ENCODE data around the gene ARMC8.

ARMC8 gene

GRCh38 chr3:138197524-138197923 lies 10.4 kb downstream of the ARMC8 start:
- H3K36me3 ChIP-seq (ENCODE audit: control insufficient read depth, insufficient read depth, low read length): peaks cover 9% of the 10 kb centered on the region; the same call in 1 of the 2 replicates
- peaks cover 8% of the 10 kb centered on the region; the same call in 1 of the 2 replicates for H3K4me1 ChIP-seq (ENCODE audit: control insufficient read depth, insufficient read depth, low read length)
- no peak overlapping the region for H3K9ac ChIP-seq (ENCODE audit: low read depth, low read length)
- H3K4me3 ChIP-seq (ENCODE audit: low read depth, low read length): no peak overlapping the region
- H3K9me3 ChIP-seq (ENCODE audit: control insufficient read depth, insufficient read depth, low read length): no peaks in the 10 kb centered on the region
- no peaks in the 10 kb centered on the region for H3K27me3 ChIP-seq (ENCODE audit: control insufficient read depth, insufficient read depth, low read length)
- H3K27ac ChIP-seq (ENCODE audit: low read depth, low read length): no peak overlapping the region

GRCh38 chr3:138199851-138200250 lies 12.8 kb downstream of the ARMC8 start:
- H3K27ac ChIP-seq (ENCODE audit: low read depth, low read length): no peak overlapping the region
- H3K4me1 ChIP-seq (ENCODE audit: control insufficient read depth, insufficient read depth, low read length): peaks cover 18% of the 10 kb centered on the region
- no peaks in the 10 kb centered on the region for H3K9me3 ChIP-seq (ENCODE audit: control insufficient read depth, insufficient read depth, low read length)
- no peaks in the 10 kb centered on the region for H3K27me3 ChIP-seq (ENCODE audit: control insufficient read depth, insufficient read depth, low read length)
- peaks cover 7% of the 10 kb centered on the region; the same call in 1 of the 2 replicates for H3K36me3 ChIP-seq (ENCODE audit: control insufficient read depth, insufficient read depth, low read length)
- no peak overlapping the region for H3K9ac ChIP-seq (ENCODE audit: low read depth, low read length)
- no peak overlapping the region for H3K4me3 ChIP-seq (ENCODE audit: low read depth, low read length)

DNA sequence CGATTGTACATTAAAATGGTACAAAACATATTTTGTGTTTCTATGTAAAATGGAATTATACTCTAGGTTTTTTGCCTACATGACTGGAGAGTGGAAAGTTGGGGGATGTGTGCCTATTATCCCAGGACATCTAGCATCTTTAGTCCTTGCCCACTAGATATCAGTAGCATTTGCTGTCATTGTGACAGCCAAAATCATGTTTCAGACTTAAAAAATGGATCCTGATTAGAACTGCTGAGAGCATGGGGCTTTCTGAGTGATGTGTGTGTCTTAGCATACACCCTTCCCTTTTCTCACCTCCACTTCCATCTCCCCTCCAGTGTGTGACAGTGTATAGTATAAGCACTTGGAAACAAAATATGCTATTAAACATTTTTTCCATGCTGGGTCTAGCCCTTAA lies 13.3 kb downstream of the ARMC8 start:
- Histone ChIP-seq H3K36me3 (ENCODE audit: control insufficient read depth, insufficient read depth, low read length) (peaks cover 7% of the 10 kb centered on the region; the same call in 1 of the 2 replicates), H3K9ac (ENCODE audit: low read depth, low read length) (no peak overlapping the region), H3K27me3 (ENCODE audit: control insufficient read depth, insufficient read depth, low read length) (no peaks in the 10 kb centered on the region), H3K4me3 (ENCODE audit: low read depth, low read length) (no peak overlapping the region), H3K27ac (ENCODE audit: low read depth, low read length) (no peak overlapping the region), H3K9me3 (ENCODE audit: control insufficient read depth, insufficient read depth, low read length) (no peaks in the 10 kb centered on the region), H3K4me1 (ENCODE audit: control insufficient read depth, insufficient read depth, low read length) (peaks cover 18% of the 10 kb centered on the region)

- H3K27ac ChIP-seq (ENCODE audit: low read depth, low read length): no peak overlapping the region
- H3K27me3 ChIP-seq (ENCODE audit: control insufficient read depth, insufficient read depth, low read length): no peaks in the 10 kb centered on the region
- H3K4me3 ChIP-seq (ENCODE audit: low read depth, low read length): no peak overlapping the region
- H3K4me1 ChIP-seq (ENCODE audit: control insufficient read depth, insufficient read depth, low read length): peaks cover 22% of the 10 kb centered on the region
- no peaks in the 10 kb centered on the region for H3K9me3 ChIP-seq (ENCODE audit: control insufficient read depth, insufficient read depth, low read length)
- H3K9ac ChIP-seq (ENCODE audit: low read depth, low read length): no peak overlapping the region
- H3K36me3 ChIP-seq (ENCODE audit: control insufficient read depth, insufficient read depth, low read length): no peaks in the 10 kb centered on the region
These were observed 16.0 kb downstream of the ARMC8 start for GRCh38 chr3:138202945-138203701.

GRCh38 chr3:138203938-138204337 lies 16.8 kb downstream of the ARMC8 start:
- H3K9me3 ChIP-seq (ENCODE audit: control insufficient read depth, insufficient read depth, low read length): no peaks in the 10 kb centered on the region
- no peak overlapping the region for H3K9ac ChIP-seq (ENCODE audit: low read depth, low read length)
- H3K27ac ChIP-seq (ENCODE audit: low read depth, low read length): no peak overlapping the region
- no peaks in the 10 kb centered on the region for H3K27me3 ChIP-seq (ENCODE audit: control insufficient read depth, insufficient read depth, low read length)
- H3K36me3 ChIP-seq (ENCODE audit: control insufficient read depth, insufficient read depth, low read length): no peaks in the 10 kb centered on the region
- H3K4me1 ChIP-seq (ENCODE audit: control insufficient read depth, insufficient read depth, low read length): peaks cover 22% of the 10 kb centered on the region
- H3K4me3 ChIP-seq (ENCODE audit: low read depth, low read length): no peak overlapping the region

- H3K4me3 ChIP-seq (ENCODE audit: low read depth, low read length): no peak overlapping the region
- no peaks in the 10 kb centered on the region for H3K27me3 ChIP-seq (ENCODE audit: control insufficient read depth, insufficient read depth, low read length)
- no peaks in the 10 kb centered on the region for H3K36me3 ChIP-seq (ENCODE audit: control insufficient read depth, insufficient read depth, low read length)
- no peak overlapping the region for H3K27ac ChIP-seq (ENCODE audit: low read depth, low read length)
- H3K9ac ChIP-seq (ENCODE audit: low read depth, low read length): no peak overlapping the region
- peaks cover 33% of the 10 kb centered on the region for H3K4me1 ChIP-seq (ENCODE audit: control insufficient read depth, insufficient read depth, low read length)
- no peaks in the 10 kb centered on the region for H3K9me3 ChIP-seq (ENCODE audit: control insufficient read depth, insufficient read depth, low read length)
These were observed 18.4 kb downstream of the ARMC8 start for GRCh38 chr3:138205527-138205926.

- H3K4me1 ChIP-seq (ENCODE audit: control insufficient read depth, insufficient read depth, low read length): peaks cover 39% of the 10 kb centered on the region
- H3K27ac ChIP-seq (ENCODE audit: low read depth, low read length): no peak overlapping the region
- no peak overlapping the region for H3K9ac ChIP-seq (ENCODE audit: low read depth, low read length)
- no peaks in the 10 kb centered on the region for H3K27me3 ChIP-seq (ENCODE audit: control insufficient read depth, insufficient read depth, low read length)
- H3K36me3 ChIP-seq (ENCODE audit: control insufficient read depth, insufficient read depth, low read length): no peaks in the 10 kb centered on the region
- no peak overlapping the region for H3K4me3 ChIP-seq (ENCODE audit: low read depth, low read length)
- no peaks in the 10 kb centered on the region for H3K9me3 ChIP-seq (ENCODE audit: control insufficient read depth, insufficient read depth, low read length)
These were observed 19.1 kb downstream of the ARMC8 start for GRCh38 chr3:138206196-138206595.

DNA sequence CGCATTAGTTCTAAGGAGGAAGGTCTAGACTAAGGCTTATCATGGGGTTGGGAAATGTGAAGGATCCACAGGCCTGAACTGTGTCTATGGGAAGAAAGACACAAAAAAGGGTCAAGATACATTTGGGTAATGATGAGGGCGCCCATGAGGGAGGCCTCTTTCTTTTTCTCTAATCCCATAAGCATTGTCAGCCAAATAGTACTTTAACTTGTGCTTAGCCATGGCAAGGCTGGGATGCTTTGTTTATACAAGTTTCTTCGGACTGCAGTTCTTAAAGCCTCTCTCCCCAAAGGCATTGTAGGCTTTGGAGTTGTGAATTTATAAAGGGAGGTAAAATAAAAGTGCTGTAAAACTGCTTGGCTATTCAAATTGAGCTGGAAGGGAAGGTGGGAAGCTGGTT lies 23.4 kb downstream of the ARMC8 start:
- Histone ChIP-seq H3K9ac (ENCODE audit: low read depth, low read length) (no peak overlapping the region), H3K27ac (ENCODE audit: low read depth, low read length) (peak overlapping the region; percentile 72), H3K36me3 (ENCODE audit: control insufficient read depth, insufficient read depth, low read length) (peaks cover 9% of the 10 kb centered on the region), H3K27me3 (ENCODE audit: control insufficient read depth, insufficient read depth, low read length) (no peaks in the 10 kb centered on the region), H3K4me3 (ENCODE audit: low read depth, low read length) (no peak overlapping the region), H3K4me1 (ENCODE audit: control insufficient read depth, insufficient read depth, low read length) (peaks cover 33% of the 10 kb centered on the region), H3K9me3 (ENCODE audit: control insufficient read depth, insufficient read depth, low read length) (no peaks in the 10 kb centered on the region)

GRCh38 chr3:138213398-138214085 lies 26.4 kb downstream of the ARMC8 start:
- Histone ChIP-seq H3K36me3 (ENCODE audit: control insufficient read depth, insufficient read depth, low read length) (peaks cover 13% of the 10 kb centered on the region), H3K9ac (ENCODE audit: low read depth, low read length) (no peak overlapping the region), H3K4me1 (ENCODE audit: control insufficient read depth, insufficient read depth, low read length) (peaks cover 29% of the 10 kb centered on the region), H3K4me3 (ENCODE audit: low read depth, low read length) (no peak overlapping the region), H3K27ac (ENCODE audit: low read depth, low read length) (no peak overlapping the region), H3K27me3 (ENCODE audit: control insufficient read depth, insufficient read depth, low read length) (no peaks in the 10 kb centered on the region), H3K9me3 (ENCODE audit: control insufficient read depth, insufficient read depth, low read length) (no peaks in the 10 kb centered on the region)

GRCh38 chr3:138219255-138219654 lies 32.2 kb downstream of the ARMC8 start:
- Histone ChIP-seq H3K9me3 (ENCODE audit: control insufficient read depth, insufficient read depth, low read length) (no peaks in the 10 kb centered on the region), H3K4me3 (ENCODE audit: low read depth, low read length) (no peak overlapping the region), H3K9ac (ENCODE audit: low read depth, low read length) (no peak overlapping the region), H3K27me3 (ENCODE audit: control insufficient read depth, insufficient read depth, low read length) (no peaks in the 10 kb centered on the region), H3K27ac (ENCODE audit: low read depth, low read length) (no peak overlapping the region), H3K4me1 (ENCODE audit: control insufficient read depth, insufficient read depth, low read length) (0 out of 2 replicates have a peak, but pooled peaks cover 5% of the 10 kb centered on the region), H3K36me3 (ENCODE audit: control insufficient read depth, insufficient read depth, low read length) (peaks cover 22% of the 10 kb centered on the region)

- 0 out of 2 replicates have a peak, but pooled peaks cover 5% of the 10 kb centered on the region for H3K4me1 ChIP-seq (ENCODE audit: control insufficient read depth, insufficient read depth, low read length)
These were observed 33.1 kb downstream of the ARMC8 start for GRCh38 chr3:138220242-138220641.

More at GRCh38 chr3:138220242-138220641, 33.1 kb downstream of the ARMC8 start:
- no peaks in the 10 kb centered on the region for H3K9me3 ChIP-seq (ENCODE audit: control insufficient read depth, insufficient read depth, low read length)
- H3K9ac ChIP-seq (ENCODE audit: low read depth, low read length): no peak overlapping the region
- peaks cover 32% of the 10 kb centered on the region for H3K36me3 ChIP-seq (ENCODE audit: control insufficient read depth, insufficient read depth, low read length)
- H3K4me3 ChIP-seq (ENCODE audit: low read depth, low read length): no peak overlapping the region
- no peaks in the 10 kb centered on the region for H3K27me3 ChIP-seq (ENCODE audit: control insufficient read depth, insufficient read depth, low read length)
- no peak overlapping the region for H3K27ac ChIP-seq (ENCODE audit: low read depth, low read length)

Measured in HUES48 (cell line).